Limb (tissue), 2 donors: ENCODE data around the gene DNAH2.

Source experiments
- DNase-seq, 2 donors: peaks; one replicate each; pipeline ENCODE4 v3.0.0-alpha.2; 2016; ENCODE audit errors: extremely low spot score in 2 of 2

Gene DNAH2

GRCh38 chr17:7716901-7717755, at the start of gene DNAH2:
Gene DNAH2, plus strand, starts transcription at chr17:7717744. Its CDS starts 1,991 bp downstream, at chr17:7719735.
- DNase-seq: peak; percentile 92 to 94

- no peak for DNase-seq
Measured at GRCh38 chr17:7668482-7668881, 49.1 kb upstream of the DNAH2 start.

DNA sequence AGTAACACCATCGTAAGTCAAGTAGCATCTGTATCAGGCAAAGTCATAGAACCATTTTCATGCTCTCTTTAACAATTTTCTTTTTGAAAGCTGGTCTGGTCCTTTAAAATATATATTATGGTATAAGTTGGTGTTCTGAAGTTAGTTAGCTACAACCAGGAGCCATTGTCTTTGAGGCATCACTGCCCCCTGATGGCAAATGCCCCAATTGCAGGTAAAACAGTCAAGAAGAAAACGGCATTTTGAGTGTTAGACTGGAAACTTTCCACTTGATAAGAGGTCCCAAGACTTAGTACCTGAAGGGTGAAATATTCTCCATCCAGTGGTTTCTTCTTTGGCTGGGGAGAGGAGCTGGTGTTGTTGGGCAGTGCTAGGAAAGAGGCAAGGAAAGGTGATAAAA, 44.3 kb upstream of the DNAH2 start:
- no peak for DNase-seq

GRCh38 chr17:7674934-7675333, 42.6 kb upstream of the DNAH2 start:
- DNase-seq: no peak

DNA sequence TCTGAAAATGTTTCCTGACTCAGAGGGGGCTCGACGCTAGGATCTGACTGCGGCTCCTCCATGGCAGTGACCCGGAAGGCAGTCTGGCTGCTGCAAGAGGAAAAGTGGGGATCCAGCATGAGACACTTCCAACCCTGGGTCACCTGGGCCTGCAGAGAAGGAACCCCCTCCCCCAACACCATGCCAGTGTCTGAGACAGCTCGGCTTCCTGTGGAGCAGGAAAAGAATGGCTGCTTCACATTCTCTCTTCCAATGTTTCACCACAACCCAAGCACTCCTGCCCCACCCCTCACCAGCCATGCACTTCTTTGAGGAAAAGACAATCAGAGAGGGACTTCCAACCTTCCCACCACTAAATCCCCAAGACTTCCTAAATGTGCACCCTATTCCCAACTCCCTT, 41.0 kb upstream of the DNAH2 start:
- DNase-seq: no peak

- no peak for DNase-seq
Measured at GRCh38 chr17:7677388-7678067, 40.0 kb upstream of the DNAH2 start.

DNA sequence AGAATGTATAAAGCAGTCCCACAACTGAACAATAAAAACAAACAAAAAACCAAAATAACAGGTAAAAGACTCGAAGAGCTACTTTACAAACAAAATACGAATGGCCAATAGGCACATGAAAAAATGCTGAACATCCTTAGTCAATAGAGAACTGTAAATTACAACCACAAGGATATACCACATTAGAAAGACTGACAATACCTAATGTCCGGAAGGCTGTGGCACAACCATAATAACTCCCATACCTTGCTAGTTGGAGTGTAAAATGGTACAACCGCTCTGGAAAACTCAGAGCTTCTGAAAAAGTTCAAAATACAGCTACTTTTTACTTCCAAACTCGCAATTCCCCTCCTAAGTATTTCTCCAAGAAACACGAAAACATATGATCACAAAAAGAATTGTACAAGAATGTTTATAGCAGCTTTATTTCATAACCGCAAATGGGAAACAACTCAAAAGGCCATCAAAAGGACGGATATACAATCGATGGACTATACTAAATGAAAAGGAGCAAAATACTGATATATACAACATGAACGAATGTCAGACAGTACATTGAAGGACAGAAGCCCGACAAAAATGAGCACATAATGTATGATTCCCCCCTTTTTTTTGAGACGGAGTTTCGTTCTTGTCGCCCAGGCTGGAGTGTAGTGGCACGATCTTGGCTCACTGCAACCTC, 32.6 kb upstream of the DNAH2 start:
- no peak for DNase-seq

- peak; percentile 95 to 96 for DNase-seq
Measured at GRCh38 chr17:7685533-7686221, 31.9 kb upstream of the DNAH2 start.

- peak; percentile 84 to 90 for DNase-seq
Measured at GRCh38 chr17:7686222-7687071, 31.1 kb upstream of the DNAH2 start.

DNA sequence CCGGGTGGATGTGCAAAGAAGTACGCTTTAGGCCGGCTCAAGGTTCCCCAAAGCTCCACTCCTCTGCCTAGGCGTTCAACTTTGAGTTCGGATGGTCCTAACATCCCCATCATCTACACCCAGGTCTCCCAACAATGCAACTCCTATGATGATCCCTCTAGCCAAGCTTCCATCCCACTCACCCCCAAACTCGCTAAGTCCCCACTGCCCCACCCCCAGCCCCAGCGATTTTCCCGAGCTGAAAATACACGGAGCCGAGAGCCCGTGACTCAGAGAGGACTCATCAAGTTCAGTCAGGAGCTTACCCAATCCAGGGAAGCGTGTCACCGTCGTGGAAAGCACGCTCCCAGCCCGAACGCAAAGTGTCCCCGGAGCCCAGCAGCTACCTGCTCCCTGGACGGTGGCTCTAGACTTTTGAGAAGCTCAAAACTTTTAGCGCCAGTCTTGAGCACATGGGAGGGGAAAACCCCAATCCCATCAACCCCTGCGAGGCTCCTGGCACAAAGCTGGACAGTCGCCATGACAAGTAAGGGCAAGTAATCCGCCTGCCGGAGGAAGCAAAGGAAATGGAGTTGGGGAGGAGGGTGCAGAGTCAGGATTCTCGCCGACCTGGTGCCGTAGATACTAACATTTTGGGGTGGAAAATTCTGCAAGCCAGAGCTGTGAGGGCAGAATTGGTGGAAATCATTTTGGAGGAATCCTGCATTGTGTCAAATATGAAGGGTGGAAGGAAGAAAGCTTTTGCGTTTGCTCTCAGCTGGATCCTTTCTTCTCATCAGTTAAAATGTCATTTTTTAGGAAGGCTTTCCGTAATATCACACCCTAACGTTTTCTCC, 30.3 kb upstream of the DNAH2 start, which contains the start of gene TP53:
TSS of gene TP53 (minus strand) at position 419 of the 836 bp plus-strand sequence. CDS start 10,896 bp downstream, outside the sequence.
- DNase-seq: peak; percentile 89 to 93

DNA sequence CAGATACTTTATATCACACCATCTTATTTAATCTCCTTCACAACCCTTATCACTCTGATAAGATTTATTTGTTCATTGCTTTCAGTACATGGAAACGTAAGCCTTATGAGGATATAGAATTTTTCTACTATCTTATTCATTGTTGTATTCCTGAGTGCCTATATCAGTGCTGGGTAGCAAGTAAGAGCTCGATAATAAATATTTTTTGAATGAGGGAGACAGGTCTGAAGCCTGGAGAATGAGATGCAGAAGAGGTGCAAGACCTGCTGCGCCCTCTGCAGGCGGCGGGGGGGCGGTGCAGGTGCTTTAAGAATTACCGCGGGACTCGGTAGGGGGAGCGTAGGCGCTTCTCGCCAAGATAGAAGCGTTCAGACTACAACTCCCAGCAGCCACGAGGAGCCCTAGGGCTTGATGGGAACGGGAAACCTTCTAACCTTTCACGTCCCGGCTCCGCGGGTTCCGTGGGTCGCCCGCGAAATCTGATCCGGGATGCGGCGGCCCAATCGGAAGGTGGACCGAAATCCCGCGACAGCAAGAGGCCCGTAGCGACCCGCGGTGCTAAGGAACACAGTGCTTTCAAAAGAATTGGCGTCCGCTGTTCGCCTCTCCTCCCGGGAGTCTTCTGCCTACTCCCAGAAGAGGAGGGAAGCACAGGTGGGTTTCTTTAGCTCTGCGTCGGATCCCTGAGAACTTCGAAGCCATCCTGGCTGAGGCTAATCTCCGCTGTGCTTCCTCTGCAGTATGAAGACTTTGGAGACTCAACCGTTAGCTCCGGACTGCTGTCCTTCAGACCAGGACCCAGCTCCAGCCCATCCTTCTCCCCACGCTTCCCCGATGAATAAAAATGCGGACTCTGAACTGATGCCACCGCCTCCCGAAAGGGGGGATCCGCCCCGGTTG, 29.4 kb upstream of the DNAH2 start, which contains the start of gene WRAP53:
TSS of gene WRAP53 (plus strand) at position 570 of the 900 bp plus-strand sequence. CDS start at position 742, 172 bp downstream.
- DNase-seq: peak; percentile 99

DNA sequence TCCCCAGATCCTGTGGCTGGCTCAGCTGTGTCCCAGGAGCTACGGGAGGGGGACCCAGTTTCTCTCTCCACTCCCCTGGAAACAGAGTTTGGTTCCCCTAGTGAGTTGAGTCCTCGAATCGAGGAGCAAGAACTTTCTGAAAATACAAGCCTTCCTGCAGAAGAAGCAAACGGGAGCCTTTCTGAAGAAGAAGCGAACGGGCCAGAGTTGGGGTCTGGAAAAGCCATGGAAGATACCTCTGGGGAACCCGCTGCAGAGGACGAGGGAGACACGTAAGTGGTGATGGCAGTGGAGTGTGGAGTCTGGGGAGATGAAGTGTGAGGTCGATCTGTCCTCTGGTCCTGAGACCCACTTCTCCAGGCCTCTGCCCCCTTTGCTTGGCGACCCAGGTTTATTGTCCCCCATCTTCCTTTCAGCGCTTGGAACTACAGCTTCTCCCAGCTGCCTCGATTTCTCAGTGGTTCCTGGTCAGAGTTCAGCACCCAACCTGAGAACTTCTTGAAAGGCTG, 28.7 kb upstream of the DNAH2 start:
- no peak for DNase-seq

- DNase-seq: no peak
Measured at GRCh38 chr17:7695586-7695985, 22.0 kb upstream of the DNAH2 start.

DNA sequence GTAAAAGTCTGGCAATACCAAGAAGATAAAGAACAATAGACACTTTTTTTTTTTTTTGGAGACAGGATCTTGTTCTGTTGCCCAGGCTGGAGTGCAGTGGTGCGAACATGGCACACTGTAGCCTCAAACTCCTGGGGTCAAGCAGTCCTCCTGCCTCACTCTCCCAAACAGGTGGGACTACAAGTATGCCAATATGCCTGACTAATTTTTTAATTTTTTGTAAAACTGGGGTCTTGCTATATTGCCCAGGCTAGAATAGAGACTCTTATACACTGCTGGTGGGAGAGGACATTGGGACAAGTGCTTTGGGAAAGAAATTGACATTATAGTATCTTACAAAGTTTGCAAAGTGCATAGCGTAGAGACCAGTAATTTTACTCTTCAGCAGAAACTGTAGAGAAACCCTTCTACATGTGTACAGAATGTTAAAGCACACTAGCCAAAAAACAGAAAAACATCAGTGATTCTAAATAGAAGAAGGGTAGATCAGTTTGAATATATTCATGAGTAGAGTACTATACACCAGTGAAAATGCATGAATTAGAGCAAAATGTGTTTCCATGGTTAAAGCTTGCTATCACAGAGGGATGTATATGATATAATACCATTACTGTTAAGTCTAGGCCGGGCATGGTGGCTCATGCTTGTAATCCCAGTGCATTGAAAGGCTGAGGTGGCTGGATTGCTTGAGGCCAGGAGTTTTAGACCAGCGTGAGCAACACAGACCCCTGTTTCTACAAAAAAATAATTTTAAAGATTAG, 19.5 kb upstream of the DNAH2 start:
- no peak for DNase-seq

DNA sequence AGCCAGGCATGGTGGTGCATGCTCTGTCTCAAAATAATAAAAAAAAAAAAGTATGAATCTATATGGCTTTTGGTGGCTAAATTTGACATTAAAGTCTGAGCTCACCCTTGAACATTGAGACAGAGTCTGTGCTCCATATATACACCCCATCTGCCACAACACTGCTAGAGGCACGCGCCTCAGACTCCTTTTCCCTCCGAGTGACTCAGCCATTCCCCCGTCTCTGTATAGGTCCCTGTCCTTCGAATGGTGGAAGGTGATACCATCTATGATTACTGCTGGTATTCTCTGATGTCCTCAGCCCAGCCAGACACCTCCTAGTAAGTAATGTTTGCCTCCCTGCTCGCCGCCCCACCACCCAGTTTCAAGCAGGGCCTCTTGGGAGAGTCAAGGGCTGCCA, 17.0 kb upstream of the DNAH2 start:
- no peak for DNase-seq

DNA sequence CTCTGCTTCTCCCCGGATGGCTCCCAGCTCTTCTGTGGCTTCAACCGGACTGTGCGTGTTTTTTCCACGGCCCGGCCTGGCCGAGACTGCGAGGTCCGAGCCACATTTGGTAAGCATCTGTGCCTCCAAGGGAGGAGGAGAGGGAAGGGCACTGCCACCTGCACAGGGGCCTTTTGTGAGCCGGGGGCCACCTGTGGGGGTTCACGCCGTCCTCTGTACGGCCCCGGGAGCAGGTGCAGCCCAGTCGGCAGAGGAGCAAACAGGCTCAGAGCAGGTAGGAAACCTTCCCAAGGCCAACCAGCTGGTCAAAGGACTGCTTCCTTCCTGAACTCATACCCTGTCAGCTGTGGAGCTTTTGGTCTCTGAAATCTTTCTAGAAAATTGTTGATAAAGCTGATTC, 15.9 kb upstream of the DNAH2 start:
- no peak for DNase-seq

DNA sequence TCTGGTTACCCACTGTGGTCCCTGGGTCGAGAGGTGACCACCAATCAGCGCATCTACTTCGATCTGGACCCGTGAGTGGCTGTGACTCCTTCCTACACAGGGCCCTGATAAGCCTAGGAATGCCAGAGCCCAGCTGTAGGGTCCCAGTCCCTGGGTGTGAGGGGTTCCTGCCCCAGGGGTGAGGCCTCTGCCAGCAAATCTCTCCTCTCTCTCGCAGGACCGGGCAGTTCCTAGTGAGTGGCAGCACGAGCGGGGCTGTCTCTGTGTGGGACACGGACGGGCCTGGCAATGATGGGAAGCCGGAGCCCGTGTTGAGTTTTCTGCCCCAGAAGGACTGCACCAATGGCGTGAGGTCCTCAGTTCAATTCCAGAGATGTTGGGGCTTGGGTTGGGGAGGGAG, 14.8 kb upstream of the DNAH2 start:
- no peak for DNase-seq
